SK-N-SH (cell line): ENCODE measurements around the gene LMF1. TPM values are rescaled to one million over a fixed set of nuclear protein-coding genes. Genes with fewer than 3 reads are reported as not detected.
"Not testable (repeated sequence)": the region's sequence is repeated elsewhere in the genome, so short reads cannot be mapped to it uniquely, and the experiment has no call there.

Experiments used
- CTCF ChIA-PET: fragments of 300-600, 350-600 bp; formaldehyde crosslinking; extraction: SDS; loops from one replicate; lab custom pipeline; 2021; lab: Yijun Ruan, JAX
- POLR2A ChIA-PET: fragments of 350-600 bp; sonication (Branson Sonifier 250); formaldehyde crosslinking; extraction: SDS; loops from one replicate; lab custom pipeline; 2020; ENCODE audit warnings: antibody characterized with exemption, inconsistent platforms; lab: Yijun Ruan, JAX
- DNase-seq: peaks from one replicate; pipeline ENCODE4 v3.0.0; 2012
- H2AFZ ChIP-seq: fragments of 200-600 bp; sonication (generic); 2 replicates; pipeline ENCODE4 v1.8.1; 2016; ENCODE audit warnings: antibody characterized with exemption, mild to moderate bottlenecking, low read depth
- H3F3A ChIP-seq: fragments of 200-600 bp; sonication (generic); replicated peaks from 2 replicates; pipeline ENCODE3; 2016; ENCODE audit warnings: antibody characterized with exemption, mild to moderate bottlenecking; ENCODE audit not compliant: insufficient read depth
- H3K27ac ChIP-seq, 2 experiments: fragments of 200-500 bp in 1 of 2; fragments of 200-600 bp in 1 of 2; sonication (Bioruptor generic) in 1 of 2; sonication (generic), shearing (Covaris generic) in 1 of 2; 2 replicates each; pipeline versions ENCODE4 v1.5.1 to v1.6.1; 2014 to 2016; ENCODE audit warnings: low read depth in 2 of 2, inconsistent platforms in 1 of 2, low read length in 1 of 2, mild to moderate bottlenecking in 1 of 2, mixed read lengths in 1 of 2
- H3K27me3 ChIP-seq: fragments of 200-600 bp; sonication (generic), shearing (Covaris generic); 2 replicates; pipeline ENCODE4 v1.6.1; 2016; ENCODE audit warnings: mixed run types; ENCODE audit not compliant: insufficient read depth
- H3K36me3 ChIP-seq, 2 experiments: fragments of 200-500 bp in 1 of 2; fragments of 200-600 bp in 1 of 2; sonication (Bioruptor generic) in 1 of 2; sonication (generic) in 1 of 2; replicated peaks in 1 of 2; 2 replicates each; pipeline versions ENCODE3 to v1.5.1; 2014 to 2016; ENCODE audit warnings: low read length in 1 of 2, mild to moderate bottlenecking in 1 of 2; ENCODE audit not compliant: insufficient read depth in 2 of 2, control insufficient read depth in 1 of 2
- H3K4me1 ChIP-seq, 2 experiments: fragments of 200-500 bp in 1 of 2; fragments of 200-600 bp in 1 of 2; sonication (Bioruptor generic) in 1 of 2; sonication (generic), shearing (Covaris generic) in 1 of 2; 2 replicates each; pipeline versions ENCODE4 v1.5.1 to v1.6.1; 2014 to 2016; ENCODE audit warnings: low read depth in 1 of 2, low read length in 1 of 2, mixed run types in 1 of 2; ENCODE audit not compliant: insufficient read depth in 2 of 2, control insufficient read depth in 1 of 2
- H3K4me2 ChIP-seq: fragments of 200-600 bp; sonication (generic), shearing (Covaris generic); 2 replicates; pipeline ENCODE4 v1.6.1; 2017; ENCODE audit warnings: mixed run types
- H3K4me3 ChIP-seq, 2 experiments: fragments of 200-500 bp in 1 of 2; fragments of 200-600 bp in 1 of 2; sonication (Bioruptor generic) in 1 of 2; sonication (generic), shearing (Covaris generic) in 1 of 2; 2 replicates each; pipeline versions ENCODE4 v1.5.1 to v1.8.1; 2014 to 2016; ENCODE audit warnings: low read depth in 2 of 2, inconsistent platforms in 1 of 2, low read length in 1 of 2, mild to moderate bottlenecking in 1 of 2, mixed read lengths in 1 of 2, moderate library complexity in 1 of 2
- H3K79me2 ChIP-seq: fragments of 200-600 bp; sonication (generic); 2 replicates; pipeline ENCODE4 v1.8.1; 2017; ENCODE audit warnings: mild to moderate bottlenecking; ENCODE audit not compliant: insufficient read depth
- H3K9ac ChIP-seq: fragments of 200-600 bp; sonication (generic); 2 replicates; pipeline ENCODE4 v1.6.1; 2017; ENCODE audit warnings: mixed run types
- H3K9me2 ChIP-seq: fragments of 200-600 bp; sonication (generic); 2 replicates; pipeline ENCODE4 v1.6.1; 2017; ENCODE audit warnings: mixed run types
- H3K9me3 ChIP-seq: fragments of 200-600 bp; sonication (generic); 2 replicates; pipeline ENCODE4 v1.6.1; 2017; ENCODE audit warnings: mixed run types, mild to moderate bottlenecking, moderate library complexity
- H4K20me1 ChIP-seq: fragments of 200-600 bp; sonication (generic); 2 replicates; pipeline ENCODE4 v1.6.1; 2017; ENCODE audit warnings: mild to moderate bottlenecking, mixed run types; ENCODE audit not compliant: insufficient read depth
- ELF1 ChIP-seq: IDR thresholded peaks from 2 replicates; pipeline ENCODE4 v1.4.0; 2012
- EP300 ChIP-seq, 2 experiments: IDR thresholded peaks; 2 replicates each; pipeline versions ENCODE4 v1.4.0 to v1.6.1; 2012; ENCODE audit warnings: borderline replicate concordance in 1 of 2, low read depth in 1 of 2, low read length in 1 of 2
- FOXJ3 ChIP-seq: sonication (generic); formaldehyde crosslinking; IDR thresholded peaks from 2 replicates; pipeline ENCODE4 v1.5.1; 2020; ENCODE audit warnings: mild to moderate bottlenecking, missing genetic modification reagents
- JUND ChIP-seq: IDR thresholded peaks from 2 replicates; pipeline ENCODE4 v1.4.0; 2012
- NFIC ChIP-seq: IDR thresholded peaks from 2 replicates; pipeline ENCODE4 v1.4.0; 2012; ENCODE audit warnings: borderline replicate concordance
- NRF1 ChIP-seq: IDR thresholded peaks from 2 replicates; pipeline ENCODE4 v1.6.1; 2012; ENCODE audit warnings: low read depth, mild to moderate bottlenecking, low read length
- POLR2AphosphoS5 ChIP-seq: IDR thresholded peaks from 2 replicates; pipeline ENCODE4 v1.6.1; 2012; ENCODE audit warnings: low read depth, low read length
- RFX5 ChIP-seq: IDR thresholded peaks from 2 replicates; pipeline ENCODE4 v1.6.1; 2012; ENCODE audit warnings: mild to moderate bottlenecking, improper control_type of control experiment, low read length
- SMC3 ChIP-seq: IDR thresholded peaks from 2 replicates; pipeline ENCODE4 v1.6.1; 2012; ENCODE audit warnings: low read depth, low read length, improper control_type of control experiment
- TAF1 ChIP-seq: IDR thresholded peaks from 2 replicates; pipeline ENCODE4 v1.6.1; 2012; ENCODE audit warnings: low read depth, mild to moderate bottlenecking, low read length, moderate library complexity, borderline replicate concordance
- TCF12 ChIP-seq: IDR thresholded peaks from 2 replicates; pipeline ENCODE4 v1.4.0; 2012
- TEAD4 ChIP-seq: IDR thresholded peaks from 2 replicates; pipeline ENCODE4 v1.4.0; 2012; ENCODE audit warnings: mild to moderate bottlenecking, borderline replicate concordance; ENCODE audit not compliant: insufficient read depth
- YY1 ChIP-seq: IDR thresholded peaks from 2 replicates; pipeline ENCODE4 v1.4.0; 2012; ENCODE audit warnings: low read depth, mild to moderate bottlenecking
- WGBS: methylation state at CpG from one replicate; pipeline ENCODE4 v1.1.6; 2017; ENCODE audit warnings: low lambda C conversion rate; 5-methylcytosine and 5-hydroxymethylcytosine counted together
- polyA plus RNA-seq, 3 experiments: library from polyadenylated mRNA; depleted of rRNA; stranded (reverse); fragments of >200 nt; gene quantifications; 2 replicates each; pipeline ENCODE4 v1.2.3, GENCODE V29; 2012
- TF ChIP-seq, protein P1 (sequence below): IDR thresholded peaks from 2 replicates; pipeline ENCODE4; 2012
- TF ChIP-seq, protein P2 (sequence below): fragments of 150-350 bp; IDR thresholded peaks from 2 replicates; pipeline ENCODE4 v1.6.1; 2017; ENCODE audit warnings: antibody characterized with exemption, low read length, low read depth, borderline replicate concordance
- TF ChIP-seq, protein P3 (sequence below): fragments of 200-600 bp; sonication (generic); IDR thresholded peaks from 2 replicates; pipeline ENCODE4 v1.6.1; 2017; ENCODE audit warnings: antibody characterized with exemption, mild to moderate bottlenecking, moderate library complexity

LMF1 gene
- polyA plus RNA-seq, 1 of the 3 experiments (the other 2 are of a cell fraction): 5.7 TPM

DNA sequence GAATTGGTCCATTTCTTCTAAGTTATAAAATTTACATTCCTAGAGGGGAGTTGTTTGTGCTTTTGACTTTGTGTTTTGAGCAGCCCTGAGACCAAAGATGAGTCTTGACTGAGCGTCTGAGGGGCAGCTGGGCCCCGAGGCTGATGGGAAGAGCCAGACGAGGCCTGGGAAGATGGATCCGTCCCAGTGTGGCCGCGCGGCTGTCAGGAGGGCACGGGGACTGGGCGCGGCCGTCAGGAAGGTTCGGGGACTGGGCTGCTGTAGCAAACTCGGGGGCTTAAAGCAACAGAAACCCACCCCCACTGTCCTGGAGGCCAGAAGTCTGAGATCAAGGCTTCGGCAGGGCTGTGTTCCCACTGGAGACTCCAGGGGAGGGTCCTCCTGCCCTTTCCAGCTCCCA lies 132.0 kb downstream of the LMF1 start:
- POLR2A ChIA-PET: no interaction called here
- no peak for DNase-seq
- peaks cover 60% of the 10 kb centered on the region for H3K27me3 ChIP-seq
- no peaks in the 10 kb centered on the region for H3K36me3 ChIP-seq
- peaks cover 6% of the 10 kb centered on the region; the same call in 1 of the 2 replicates for H3K9me3 ChIP-seq
- H3K4me2 ChIP-seq: no peak overlapping the region
- H3F3A ChIP-seq: no peaks in the 10 kb centered on the region
- no peak overlapping the region for H3K27ac ChIP-seq
- no peak overlapping the region for H2AFZ ChIP-seq
- no peak overlapping the region for H3K4me3 ChIP-seq
- no peak overlapping the region for H3K9ac ChIP-seq
- CTCF ChIA-PET: interaction anchor here (0.6 kb wide), 1 partner anchor 24 kb away, joined by 3 read pairs; no protein-coding TSS in a partner anchor
- no peaks in the 10 kb centered on the region for H3K9me2 ChIP-seq
- no peaks in the 10 kb centered on the region for H3K4me1 ChIP-seq
- TF ChIP-seq ELF1 (no peak), YY1 (no peak), NRF1 (no peak), TEAD4 (no peak), NFIC (no peak), RFX5 (no peak), EP300 (IDR thresholded peaks at IDR 0.05; ENCODE audit: borderline replicate concordance in 1 of 2, low read depth in 1 of 2, low read length in 1 of 2) (no peak)
- no peaks in the 10 kb centered on the region for H3K79me2 ChIP-seq
- H4K20me1 ChIP-seq: no peaks in the 10 kb centered on the region
- 15% methylated on average over 12 of the region's 14 CpGs for WGBS

DNA sequence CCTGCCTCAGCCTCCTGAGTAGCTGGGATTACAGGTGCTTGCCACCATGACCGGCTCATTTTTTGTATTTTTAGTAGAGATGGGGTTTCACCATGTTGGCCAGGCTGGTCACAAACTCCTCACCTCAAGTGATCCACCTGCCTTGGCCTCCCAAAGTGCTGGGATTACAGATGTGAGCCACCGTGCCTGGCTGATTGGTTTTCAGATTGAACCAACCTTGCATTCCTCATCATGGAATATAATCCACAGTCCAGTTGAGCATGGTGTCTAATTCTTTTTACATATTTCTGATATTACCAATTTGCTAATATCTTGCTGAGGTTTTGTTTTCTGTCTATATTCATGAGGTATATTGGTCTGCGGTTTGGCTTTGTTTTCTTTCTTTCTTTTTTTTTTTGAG lies 134.0 kb downstream of the LMF1 start:
- H3K9ac ChIP-seq, H3K36me3 ChIP-seq, H3K27ac ChIP-seq, POLR2A ChIA-PET, H3K4me1 ChIP-seq, H3F3A ChIP-seq, H3K9me2 ChIP-seq, CTCF ChIA-PET, H3K4me3 ChIP-seq, H4K20me1 ChIP-seq, H3K4me2 ChIP-seq, H2AFZ ChIP-seq, DNase-seq, H3K9me3 ChIP-seq, H3K79me2 ChIP-seq: not testable (repeated sequence)
- 40% methylated on average over 3 of the region's 3 CpGs for WGBS
- peaks cover 57% of the 10 kb centered on the region for H3K27me3 ChIP-seq

DNA sequence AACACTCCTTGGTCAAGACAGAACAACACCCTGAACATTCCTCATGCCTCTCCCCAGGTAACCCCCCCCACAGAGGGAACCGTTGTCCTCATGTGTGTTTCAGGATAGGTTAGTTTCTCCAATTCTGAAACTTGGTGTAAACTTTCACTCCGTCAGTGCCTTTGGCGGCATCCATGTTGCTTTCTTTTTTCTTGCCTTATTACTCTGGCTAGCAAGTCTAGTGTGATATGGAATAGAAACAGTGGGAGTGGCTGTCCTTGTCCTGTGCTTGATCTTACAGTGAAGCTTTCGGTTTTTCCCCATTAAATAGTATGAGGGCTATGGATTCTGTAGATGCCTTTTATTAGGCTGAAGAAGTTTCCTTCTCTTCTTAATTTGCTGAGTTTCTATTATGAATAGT lies 134.6 kb downstream of the LMF1 start:
- H2AFZ ChIP-seq: no peak overlapping the region
- H3K4me1 ChIP-seq: no peaks in the 10 kb centered on the region
- peaks cover 6% of the 10 kb centered on the region; the same call in 1 of the 2 replicates for H3K9me3 ChIP-seq
- no peak for DNase-seq
- H3K4me3 ChIP-seq: no peak overlapping the region
- H3F3A ChIP-seq: no peaks in the 10 kb centered on the region
- peaks cover 51% of the 10 kb centered on the region for H3K27me3 ChIP-seq
- no peaks in the 10 kb centered on the region for H4K20me1 ChIP-seq
- no peaks in the 10 kb centered on the region for H3K36me3 ChIP-seq
- H3K4me2 ChIP-seq: no peak overlapping the region
- no peaks in the 10 kb centered on the region for H3K9me2 ChIP-seq
- no peak overlapping the region for H3K27ac ChIP-seq
- H3K79me2 ChIP-seq: no peaks in the 10 kb centered on the region
- H3K9ac ChIP-seq: no peak overlapping the region
- CTCF ChIA-PET: interaction anchor here (1.5 kb wide), 1 partner anchor 219 kb away, joined by 5 read pairs; no protein-coding TSS in a partner anchor
- POLR2A ChIA-PET: no interaction called here
- WGBS: 47% methylated on average over 4 of the region's 4 CpGs
- TF ChIP-seq TAF1 (no peak), JUND (no peak), YY1 (no peak), SMC3 (no peak), RFX5 (no peak), FOXJ3 (CRISPR knock-in tag) (no peak), POLR2AphosphoS5 (no peak), TCF12 (no peak)
- TF ChIP-seq, protein P1, sequence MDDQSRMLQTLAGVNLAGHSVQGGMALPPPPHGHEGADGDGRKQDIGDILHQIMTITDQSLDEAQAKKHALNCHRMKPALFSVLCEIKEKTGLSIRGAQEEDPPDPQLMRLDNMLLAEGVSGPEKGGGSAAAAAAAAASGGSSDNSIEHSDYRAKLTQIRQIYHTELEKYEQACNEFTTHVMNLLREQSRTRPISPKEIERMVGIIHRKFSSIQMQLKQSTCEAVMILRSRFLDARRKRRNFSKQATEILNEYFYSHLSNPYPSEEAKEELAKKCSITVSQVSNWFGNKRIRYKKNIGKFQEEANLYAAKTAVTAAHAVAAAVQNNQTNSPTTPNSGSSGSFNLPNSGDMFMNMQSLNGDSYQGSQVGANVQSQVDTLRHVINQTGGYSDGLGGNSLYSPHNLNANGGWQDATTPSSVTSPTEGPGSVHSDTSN: no peak
- TF ChIP-seq, protein P2, sequence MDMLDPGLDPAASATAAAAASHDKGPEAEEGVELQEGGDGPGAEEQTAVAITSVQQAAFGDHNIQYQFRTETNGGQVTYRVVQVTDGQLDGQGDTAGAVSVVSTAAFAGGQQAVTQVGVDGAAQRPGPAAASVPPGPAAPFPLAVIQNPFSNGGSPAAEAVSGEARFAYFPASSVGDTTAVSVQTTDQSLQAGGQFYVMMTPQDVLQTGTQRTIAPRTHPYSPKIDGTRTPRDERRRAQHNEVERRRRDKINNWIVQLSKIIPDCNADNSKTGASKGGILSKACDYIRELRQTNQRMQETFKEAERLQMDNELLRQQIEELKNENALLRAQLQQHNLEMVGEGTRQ: no peak
- TF ChIP-seq, protein P3, sequence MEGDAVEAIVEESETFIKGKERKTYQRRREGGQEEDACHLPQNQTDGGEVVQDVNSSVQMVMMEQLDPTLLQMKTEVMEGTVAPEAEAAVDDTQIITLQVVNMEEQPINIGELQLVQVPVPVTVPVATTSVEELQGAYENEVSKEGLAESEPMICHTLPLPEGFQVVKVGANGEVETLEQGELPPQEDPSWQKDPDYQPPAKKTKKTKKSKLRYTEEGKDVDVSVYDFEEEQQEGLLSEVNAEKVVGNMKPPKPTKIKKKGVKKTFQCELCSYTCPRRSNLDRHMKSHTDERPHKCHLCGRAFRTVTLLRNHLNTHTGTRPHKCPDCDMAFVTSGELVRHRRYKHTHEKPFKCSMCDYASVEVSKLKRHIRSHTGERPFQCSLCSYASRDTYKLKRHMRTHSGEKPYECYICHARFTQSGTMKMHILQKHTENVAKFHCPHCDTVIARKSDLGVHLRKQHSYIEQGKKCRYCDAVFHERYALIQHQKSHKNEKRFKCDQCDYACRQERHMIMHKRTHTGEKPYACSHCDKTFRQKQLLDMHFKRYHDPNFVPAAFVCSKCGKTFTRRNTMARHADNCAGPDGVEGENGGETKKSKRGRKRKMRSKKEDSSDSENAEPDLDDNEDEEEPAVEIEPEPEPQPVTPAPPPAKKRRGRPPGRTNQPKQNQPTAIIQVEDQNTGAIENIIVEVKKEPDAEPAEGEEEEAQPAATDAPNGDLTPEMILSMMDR: no peak
